ENCODE data around the gene SPATA2. TPM values are rescaled to one million over a fixed set of nuclear protein-coding genes. Genes with fewer than 3 reads are reported as not detected.
A peak's percentile ranks its signal among the peaks of the same experiment; 100 is the strongest.
"Not testable (repeated sequence)": the region's sequence is repeated elsewhere in the genome, so short reads cannot be mapped to it uniquely, and the experiment has no call there.

The SPATA2 gene
- total and polyA plus RNA-seq, 12 donors: 2.8 to 9.3 (median 6.1) TPM

- no peak overlapping the region for H3K4me3 ChIP-seq
- no peaks in the 10 kb centered on the region for H3K36me3 ChIP-seq (replicated peaks in 1 of 2)
- TF ChIP-seq POLR2A (IDR thresholded peaks at IDR 0.05): no peak
- TF ChIP-seq CTCF (IDR thresholded peaks at IDR 0.05): no peak
- peak in 1 of 7 donors; percentile 51 for DNase-seq
- intact Hi-C loops (cut with DNase I): no loop called here
- no peaks in the 10 kb centered on the region for H3K9me3 ChIP-seq (replicated peaks in 1 of 3)
- no peak overlapping the region for H3K27ac ChIP-seq
- H3K27me3 ChIP-seq: no peaks in the 10 kb centered on the region
- WGBS, 4 donors: 60 to 74% (median 65%) methylated on average over 6 of the region's 6 CpGs
- peaks cover 0 to 22% of the 10 kb centered on the region in 2 donors for H3K4me1 ChIP-seq (replicated peaks in 1 of 2)
Measured at GRCh38 chr20:49896204-49896603, 19.1 kb downstream of the SPATA2 start.

- DNase-seq; H3K36me3 ChIP-seq (replicated peaks in 1 of 2); H3K27ac ChIP-seq; H3K4me3 ChIP-seq; intact Hi-C loops (cut with DNase I); H3K9me3 ChIP-seq (replicated peaks in 1 of 3); H3K27me3 ChIP-seq: not testable (repeated sequence)
- 87 to 95% (median 90%) methylated on average over 7 of the region's 7 CpGs for WGBS, 4 donors
- H3K4me1 ChIP-seq (replicated peaks in 1 of 2): peaks cover 0 to 25% of the 10 kb centered on the region in 2 donors
Measured at GRCh38 chr20:49895474-49896093, 19.7 kb downstream of the SPATA2 start.

GRCh38 chr20:49894073-49894470 lies 21.3 kb downstream of the SPATA2 start:
- peaks cover 0 to 38% of the 10 kb centered on the region in 2 donors for H3K4me1 ChIP-seq (replicated peaks in 1 of 2)
- DNase-seq: no peak
- intact Hi-C loops (cut with DNase I): no loop called here
- no peak for TF ChIP-seq CTCF (IDR thresholded peaks at IDR 0.05)
- no peak for TF ChIP-seq POLR2A (IDR thresholded peaks at IDR 0.05)
- WGBS, 4 donors: 78 to 83% (median 80%) methylated on average over 6 of the region's 6 CpGs
- H3K27ac ChIP-seq: no peak overlapping the region
- H3K4me3 ChIP-seq: no peak overlapping the region
- peaks cover 0 to 5% of the 10 kb centered on the region in 2 donors for H3K36me3 ChIP-seq (replicated peaks in 1 of 2)
- no peaks in the 10 kb centered on the region for H3K27me3 ChIP-seq
- H3K9me3 ChIP-seq (replicated peaks in 1 of 3): no peaks in the 10 kb centered on the region

- peaks cover 0 to 44% of the 10 kb centered on the region in 2 donors for H3K4me1 ChIP-seq (replicated peaks in 1 of 2)
- no peak for TF ChIP-seq POLR2A (IDR thresholded peaks at IDR 0.05)
- no peak for TF ChIP-seq CTCF (IDR thresholded peaks at IDR 0.05)
- H3K36me3 ChIP-seq (replicated peaks in 1 of 2): peaks cover 0 to 7% of the 10 kb centered on the region in 2 donors
- H3K27ac ChIP-seq: no peak overlapping the region
- intact Hi-C loops (cut with DNase I): no loop called here
- 61 to 71% (median 67%) methylated on average over 11 to 12 of the region's 12 CpGs for WGBS, 4 donors
- DNase-seq: peak in 1 of 7 donors; percentile 29
- no peaks in the 10 kb centered on the region for H3K27me3 ChIP-seq
- H3K4me3 ChIP-seq: no peak overlapping the region
- no peaks in the 10 kb centered on the region for H3K9me3 ChIP-seq (replicated peaks in 1 of 3)
Measured at GRCh38 chr20:49893242-49894072, 21.9 kb downstream of the SPATA2 start.

All from adrenal gland (tissue), 12 donors.